Motor neuron (in vitro differentiated cells): ENCODE measurements around the gene OR10T2. TPM values are rescaled to one million over a fixed set of nuclear protein-coding genes. Genes with fewer than 3 reads are reported as not detected.

Source experiments
- total RNA-seq, 8 experiments: library from RNA; unstranded; fragments of 300-600 nt; gene quantifications; 2 replicates each; pipeline versions ENCODE4 v1.2.3 to v1.2.4, GENCODE V29; 2022

The OR10T2 gene
- total RNA-seq, 8 experiments from 2014 or later, result 0.23 to 0.43 (median 0.29) TPM; not detected in 5

Other genes with a start within 250 kb of the OR10T2 start
- gene CD1D, start 218.6 kb downstream of the OR10T2 start, total RNA-seq, result 1 to 10 TPM in 1 of 8 experiments, under 1 TPM in 5, not detected in 2; 0.16 to 1.4 (median 0.20) TPM
- gene CD1A, start 145.0 kb downstream of the OR10T2 start, total RNA-seq, result under 1 TPM in 2 of 8 experiments, not detected in 6; 0.17 to 0.47 TPM
- under 1 TPM in 1 of 8 experiments, not detected in 7; 0.62 TPM for gene CD1C, start 109.5 kb downstream of the OR10T2 start, total RNA-seq
- gene CD1B, start 67.9 kb downstream of the OR10T2 start, total RNA-seq, result under 1 TPM in 1 of 8 experiments, not detected in 7; 0.24 TPM
- under 1 TPM in 2 of 8 experiments, not detected in 6; 0.21 to 0.76 TPM for gene CD1E, start 45.6 kb downstream of the OR10T2 start, total RNA-seq
- 1 to 10 TPM in 1 of 8 experiments, under 1 TPM in 3, not detected in 4; 0.09 to 1.3 (median 0.28) TPM for gene OR10K2, start 26.8 kb upstream of the OR10T2 start, total RNA-seq
- gene OR10K1, start 62.4 kb upstream of the OR10T2 start, total RNA-seq, result 1 to 10 TPM in 1 of 8 experiments, under 1 TPM in 4, not detected in 3; 0.15 to 1.3 (median 0.38) TPM
- not detected for gene OR10R2, start 72.8 kb upstream of the OR10T2 start, total RNA-seq
- gene OR6Y1, start 154.9 kb upstream of the OR10T2 start, total RNA-seq, result under 1 TPM in 5 of 8 experiments, not detected in 3; 0.09 to 0.81 (median 0.21) TPM
- 1 to 10 TPM in 1 of 8 experiments, under 1 TPM in 3, not detected in 4; 0.08 to 1.0 (median 0.45) TPM for gene OR6P1, start 171.1 kb upstream of the OR10T2 start, total RNA-seq
- gene OR10X1, start 180.4 kb upstream of the OR10T2 start, total RNA-seq, result under 1 TPM in 3 of 8 experiments, not detected in 5; 0.21 to 1.00 (median 0.49) TPM
- 1 to 10 TPM in 1 of 8 experiments, under 1 TPM in 4, not detected in 3; 0.10 to 1.1 (median 0.23) TPM for gene OR10Z1, start 205.8 kb upstream of the OR10T2 start, total RNA-seq